Pons (tissue), 1 donor: Measurements from ENCODE around the gene VWC2L.
A peak's percentile ranks its signal among the peaks of the same experiment; 100 is the strongest.

Experiments used
- DNase-seq: peaks from one replicate; pipeline ENCODE4 v3.0.0-alpha.2; 2016; ENCODE audit warnings: low spot score

VWC2L gene

GRCh38 chr2:214410918-214411554 is at the start of gene VWC2L:
Gene VWC2L (plus strand): TSS chr2:214411054. CDS start chr2:214414194, 3,140 bp downstream.
- peak; percentile 89 for DNase-seq

- no peak for DNase-seq
These were observed 49.7 kb upstream of the VWC2L start for GRCh38 chr2:214361116-214361515.

- no peak for DNase-seq
These were observed 45.3 kb upstream of the VWC2L start for GRCh38 chr2:214365549-214365948.

- DNase-seq = no peak
These were observed 43.7 kb upstream of the VWC2L start for GRCh38 chr2:214367171-214367570.

GRCh38 chr2:214376618-214377285 is 34.1 kb upstream of the VWC2L start:
- DNase-seq = no peak

GRCh38 chr2:214377286-214377624 is 33.6 kb upstream of the VWC2L start:
- DNase-seq = no peak

GRCh38 chr2:214378455-214379103 is 32.3 kb upstream of the VWC2L start:
- DNase-seq = no peak

GRCh38 chr2:214379227-214379626 is 31.6 kb upstream of the VWC2L start:
- no peak for DNase-seq

- DNase-seq = no peak
These were observed 30.2 kb upstream of the VWC2L start for GRCh38 chr2:214380681-214381080.

GRCh38 chr2:214382229-214382628 is 28.6 kb upstream of the VWC2L start:
- no peak for DNase-seq

- no peak for DNase-seq
These were observed 24.1 kb upstream of the VWC2L start for GRCh38 chr2:214386720-214387119.

GRCh38 chr2:214389334-214389733 is 21.5 kb upstream of the VWC2L start:
- DNase-seq = no peak

- DNase-seq = no peak
These were observed 17.1 kb upstream of the VWC2L start for GRCh38 chr2:214393796-214394195.

GRCh38 chr2:214395040-214395439 is 15.8 kb upstream of the VWC2L start:
- no peak for DNase-seq

GRCh38 chr2:214401580-214401979 is 9.3 kb upstream of the VWC2L start:
- DNase-seq = no peak

- peak; percentile 68 for DNase-seq
These were observed 602 bp upstream of the VWC2L start for GRCh38 chr2:214410128-214410775.

- DNase-seq = no peak
These were observed 1.8 kb downstream of the VWC2L start for GRCh38 chr2:214412679-214413078.

GRCh38 chr2:214436470-214436869 is 25.6 kb downstream of the VWC2L start:
- DNase-seq = no peak

GRCh38 chr2:214450118-214450894 is 39.5 kb downstream of the VWC2L start:
- DNase-seq = no peak

- no peak for DNase-seq
These were observed 40.8 kb downstream of the VWC2L start for GRCh38 chr2:214451516-214452275.

- DNase-seq = no peak
These were observed 54.7 kb downstream of the VWC2L start for GRCh38 chr2:214465363-214466146.
